Measurements from ENCODE around the gene LYRM1. TPM values are rescaled to one million over a fixed set of nuclear protein-coding genes. Genes with fewer than 3 reads are reported as not detected.

The LYRM1 gene
- total and polyA plus RNA-seq, 2 of the 8 experiments (the other 6 are each of a cell fraction or from before 2014, with no cell fraction given), result 11.6 to 13.4 TPM

DNA sequence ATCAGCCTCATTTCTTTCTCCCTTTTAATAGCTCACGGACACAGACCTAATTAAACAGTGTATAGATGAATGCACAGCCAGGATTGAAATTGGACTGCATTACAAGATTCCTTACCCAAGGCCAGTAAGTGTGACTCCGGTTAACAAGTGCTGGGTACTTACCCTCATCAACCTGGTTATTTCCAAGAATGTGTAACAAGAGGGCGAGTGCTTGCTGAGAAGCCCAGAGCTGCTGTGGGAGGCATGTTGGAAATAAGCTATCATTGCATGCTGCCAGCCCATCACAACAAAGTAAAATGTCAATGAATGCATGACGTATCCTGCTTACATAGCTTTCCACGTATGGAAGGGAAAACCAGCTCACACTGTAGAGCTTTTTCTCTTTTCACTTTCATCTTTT is 19.5 kb downstream of the LYRM1 start:
- H3K14ac ChIP-seq (ENCODE audit: insufficient read length), result no peak overlapping the region
- POLR2A ChIA-PET (ENCODE audit: partially characterized antibody), result interaction anchor here (1.8 kb wide), 1 partner anchor 19 kb away, joined by 8 read pairs; the partner anchor contains the start of genes DCUN1D3 and LYRM1
- H4K5ac ChIP-seq (ENCODE audit: insufficient read length, low read depth, low read length), result no peak overlapping the region
- no peaks in the 10 kb centered on the region for H3K79me1 ChIP-seq (ENCODE audit: low read depth, low read length)
- H3K9ac ChIP-seq (replicated peaks in 1 of 4; ENCODE audit: extremely low read depth in 1 of 4, low read depth in 3 of 4, low read length in 3 of 4), result no peak overlapping the region
- H4K20me1 ChIP-seq (replicated peaks in 1 of 2; ENCODE audit: control insufficient read depth in 1 of 2, insufficient read depth in 2 of 2, low read length in 2 of 2), result no peaks in the 10 kb centered on the region
- WGBS, 2 experiments (ENCODE audit: extremely low coverage in 1 of 2, insufficient coverage in 1 of 2, insufficient read length in 1 of 2, insufficient replicate concordance in 2 of 2, low coverage in 1 of 2, low lambda C conversion rate in 2 of 2, missing lambda C conversion rate in 1 of 2), result 84% methylated on average over 5 of the region's 5 CpGs; no CpG with 5 or more reads in 1 of the 2 experiments
- no peaks in the 10 kb centered on the region for H3K27me3 ChIP-seq (replicated peaks in 1 of 4; ENCODE audit: control insufficient read depth in 3 of 4, extremely low read depth in 1 of 4, insufficient read depth in 3 of 4, low read length in 3 of 4)
- no peaks in the 10 kb centered on the region; the same call in 1 of the 2 replicates for H3K23me2 ChIP-seq (ENCODE audit: low read depth, low read length)
- no peaks in the 10 kb centered on the region for H3K79me2 ChIP-seq (ENCODE audit: control insufficient read depth in 1 of 2, insufficient read depth in 2 of 2, low read length in 2 of 2)
- H2BK15ac ChIP-seq (ENCODE audit: low read length), result no peak overlapping the region
- H4K91ac ChIP-seq (replicated peaks; ENCODE audit: insufficient read length, low read length), result no peak overlapping the region
- H2BK120ac ChIP-seq (replicated peaks; ENCODE audit: low read depth, low read length), result no peak overlapping the region
- no peaks in the 10 kb centered on the region; a peak in 1 of 7 replicates for H3K4me1 ChIP-seq (replicated peaks in 1 of 4; ENCODE audit: control insufficient read depth in 3 of 4, insufficient read depth in 4 of 4, low read length in 3 of 4)
- DNase-seq (ENCODE audit: low read depth in 1 of 2, low spot score in 2 of 2) (no peak), FAIRE-seq (no peak)
- H2AFZ ChIP-seq (ENCODE audit: low read length), result no peak overlapping the region
- H3K36me3 ChIP-seq (ENCODE audit: control insufficient read depth in 2 of 4, insufficient read depth in 4 of 4, low read length in 3 of 4), result peaks cover 0 to 4% (median 2%) of the 10 kb centered on the region in 4 experiments; a peak in 2 of 8 replicates
- no peak overlapping the region for H3K4me2 ChIP-seq (ENCODE audit: insufficient read depth in 1 of 2, low read depth in 2 of 2, low read length in 2 of 2)
- H3K56ac ChIP-seq (replicated peaks; ENCODE audit: insufficient read length, low read depth, low read length), result no peak overlapping the region
- H3K4ac ChIP-seq (replicated peaks; ENCODE audit: insufficient read length, low read depth, low read length), result no peak overlapping the region
- no peak overlapping the region for H3K18ac ChIP-seq (ENCODE audit: extremely low read depth, low read length)
- H3K4me3 ChIP-seq (ENCODE audit: extremely low read depth in 1 of 4, insufficient read depth in 2 of 4, low read depth in 3 of 4, low read length in 4 of 4), result no peak overlapping the region
- no peak overlapping the region for H2AK5ac ChIP-seq (ENCODE audit: low read depth, low read length)
- no peak overlapping the region for H2BK12ac ChIP-seq (ENCODE audit: low read depth, low read length)
- TF ChIP-seq, protein P1, sequence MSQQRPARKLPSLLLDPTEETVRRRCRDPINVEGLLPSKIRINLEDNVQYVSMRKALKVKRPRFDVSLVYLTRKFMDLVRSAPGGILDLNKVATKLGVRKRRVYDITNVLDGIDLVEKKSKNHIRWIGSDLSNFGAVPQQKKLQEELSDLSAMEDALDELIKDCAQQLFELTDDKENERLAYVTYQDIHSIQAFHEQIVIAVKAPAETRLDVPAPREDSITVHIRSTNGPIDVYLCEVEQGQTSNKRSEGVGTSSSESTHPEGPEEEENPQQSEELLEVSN (IDR thresholded peaks at IDR 0.05), result no peak
- TF ChIP-seq ASH2L (IDR thresholded peaks at IDR 0.05; ENCODE audit: low read length), result no peak
- no peak for TF ChIP-seq YY1 (IDR thresholded peaks at IDR 0.05; ENCODE audit: low read depth, low read length)
- TF ChIP-seq, protein P2, sequence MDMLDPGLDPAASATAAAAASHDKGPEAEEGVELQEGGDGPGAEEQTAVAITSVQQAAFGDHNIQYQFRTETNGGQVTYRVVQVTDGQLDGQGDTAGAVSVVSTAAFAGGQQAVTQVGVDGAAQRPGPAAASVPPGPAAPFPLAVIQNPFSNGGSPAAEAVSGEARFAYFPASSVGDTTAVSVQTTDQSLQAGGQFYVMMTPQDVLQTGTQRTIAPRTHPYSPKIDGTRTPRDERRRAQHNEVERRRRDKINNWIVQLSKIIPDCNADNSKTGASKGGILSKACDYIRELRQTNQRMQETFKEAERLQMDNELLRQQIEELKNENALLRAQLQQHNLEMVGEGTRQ (IDR thresholded peaks at IDR 0.05; ENCODE audit: low read length), result no peak
- no peak for TF ChIP-seq RBBP5 (IDR thresholded peaks at IDR 0.05; ENCODE audit: borderline replicate concordance, low read depth, low read length)
- TF ChIP-seq CEBPB (IDR thresholded peaks at IDR 0.05; ENCODE audit: low read depth, low read length), result no peak
- TF ChIP-seq CHD2 (IDR thresholded peaks at IDR 0.05; ENCODE audit: low read length), result no peak
- TF ChIP-seq TEAD4 (IDR thresholded peaks at IDR 0.05; ENCODE audit: low read depth, low read length), result no peak
- no peak for TF ChIP-seq RFX5 (IDR thresholded peaks at IDR 0.05; ENCODE audit: borderline replicate concordance, low read depth, low read length)
- no peak for TF ChIP-seq BACH1 (IDR thresholded peaks at IDR 0.05; ENCODE audit: low read length)
- TF ChIP-seq BCL11A (IDR thresholded peaks at IDR 0.05; ENCODE audit: low read depth in 2 of 2, low read length in 2 of 2), result no peak
- no peak for TF ChIP-seq MAFK (IDR thresholded peaks at IDR 0.05; ENCODE audit: low read depth, low read length)
- H3K27ac ChIP-seq (ENCODE audit: low read depth, low read length), result no peak overlapping the region
- H4K8ac ChIP-seq (ENCODE audit: extremely low read depth, insufficient read depth, low read length), result no peak overlapping the region
- no peak overlapping the region for H2BK20ac ChIP-seq (ENCODE audit: low read length)
- CTCF ChIA-PET (ENCODE audit: partially characterized antibody), result interaction anchor here (0.8 to 1.4 kb wide), 3 partner anchors 11 to 69 kb away, joined by 3 to 5 read pairs (median 5); no protein-coding TSS in a partner anchor
- no peaks in the 10 kb centered on the region for H3K9me3 ChIP-seq (ENCODE audit: insufficient read depth in 2 of 2, low read depth in 1 of 2, low read length in 1 of 2)
- H3K23ac ChIP-seq (ENCODE audit: insufficient read length), result no peak overlapping the region
- H2BK5ac ChIP-seq (ENCODE audit: low read depth, low read length), result no peak overlapping the region
